ENCODE results near the gene DENND11. TPM values are rescaled to one million over a fixed set of nuclear protein-coding genes. Genes with fewer than 3 reads are reported as not detected.

DENND11 gene
- polyA plus RNA-seq (2011; rRNA removed) (11.5 and 16.5 TPM in 2 replicates), polyA plus RNA-seq (2017; fragmentation: RNase III; extraction: RNeasy Plus Mini Kit Qiagen cat#74134 plus additional on column Dnase treatment) (7.1 to 7.6 TPM (median 7.5 TPM) in 3 replicates), polyA minus RNA-seq (2011; rRNA and poly(A)+ RNA removed) (14.3 and 20.5 TPM in 2 replicates)
- polyA plus RNA-seq (2012; cell fraction: cytosol; rRNA removed), result 2.9 and 3.3 TPM in 2 replicates
- 5.8 and 9.6 TPM in 2 replicates for polyA plus RNA-seq (2012; cell fraction: nucleus; rRNA removed)

DNA sequence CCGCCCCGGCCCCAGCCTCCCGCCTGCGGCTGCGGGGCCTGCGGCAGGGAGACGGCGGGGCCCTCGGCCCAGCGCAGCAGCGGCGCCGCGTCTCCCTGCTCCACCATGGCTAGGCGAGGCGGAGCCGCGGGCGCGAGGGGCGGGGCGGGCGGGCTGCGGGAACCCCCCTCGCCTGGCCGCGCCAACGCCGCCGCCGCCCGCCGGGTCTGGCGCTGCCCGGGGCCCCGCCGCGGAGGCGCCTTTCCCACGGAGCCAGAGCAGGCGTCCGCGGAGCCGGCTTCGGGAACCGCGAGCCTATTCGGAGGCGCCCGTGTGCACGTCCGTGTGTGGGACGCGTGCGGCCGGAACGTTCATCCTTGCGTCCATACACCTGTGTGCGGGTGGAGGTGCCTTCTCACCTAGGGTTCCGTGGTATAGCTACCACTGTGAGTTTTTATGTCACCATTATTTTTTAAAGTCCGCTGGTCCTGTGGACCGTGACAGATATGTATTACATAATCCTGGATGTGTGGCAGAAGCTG is at the start of gene DENND11:
TSS of gene DENND11 (minus strand) at position 120 of the 521 bp plus-strand sequence. CDS start at position 107, 13 bp downstream.
- peaks cover 67% of the 10 kb centered on the region for H3K4me1 ChIP-seq
- H3K9me3 ChIP-seq, result no peaks in the 10 kb centered on the region
- H3K4me3 ChIP-seq, result peak within 1 kb of the TSS; percentile 85
- ChIA-PET CTCF (interaction anchor here (0.7 to 3.0 kb wide), 9 partner anchors 16 to 84 kb away, joined by 3 to 21 read pairs (median 3); partner anchors contain the start of gene SSBP1), POLR2A (interaction anchor here (2.5 kb wide), 1 partner anchor 36 kb away, joined by 16 read pairs; the partner anchor contains the start of gene SSBP1)
- 1% methylated on average over 38 of the region's 62 CpGs for WGBS (ENCODE audit: missing lambda C conversion rate)
- TF ChIP-seq JUN (IDR thresholded peaks at IDR 0.05), result peak in 1 of 2 experiments; percentile 41; a peak in 1 of 5 replicates
- peak; percentile 34; the same call in 1 of the 2 replicates for TF ChIP-seq POLR2A (IDR thresholded peaks at IDR 0.05; ENCODE audit: low read length)
- TF ChIP-seq ZC3H11A (IDR thresholded peaks at IDR 0.05), result no peak
- FAIRE-seq, result no peak
- peak; percentile 70 to 85 for ATAC-seq
- H3K27ac ChIP-seq, result peak within 1 kb of the TSS; percentile 85 to 95
- peak within 1 kb of the TSS; percentile 88 for H3K4me2 ChIP-seq
- DNase-seq (ENCODE audit: low read depth in 1 of 2, low spot score in 1 of 2), result peak in 1 of 2 experiments; percentile 37

GRCh38 chr7:141748396-141748795 is 46.4 kb upstream of the DENND11 start:
- peaks cover 50% of the 10 kb centered on the region for H3K9me3 ChIP-seq
- no peak overlapping the region for H3K27ac ChIP-seq
- no peak overlapping the region for H3K4me3 ChIP-seq
- DNase-seq (ENCODE audit: low read depth in 1 of 2, low spot score in 1 of 2) (no peak), FAIRE-seq (no peak), ATAC-seq (no peak)
- ChIA-PET POLR2A (interaction anchor here (0.9 kb wide), 1 partner anchor 10 kb away, joined by 8 read pairs; the partner anchor contains the start of gene SSBP1), CTCF (interaction anchor here (1.2 to 4.6 kb wide), 2 partner anchors 10 to 37 kb away, joined by 5 to 29 read pairs; partner anchors contain the start of gene SSBP1)
- WGBS (ENCODE audit: missing lambda C conversion rate), result 84% methylated on average over 2 of the region's 2 CpGs
- TF ChIP-seq CBX2 (IDR thresholded peaks at IDR 0.05; ENCODE audit: borderline replicate concordance, low read depth) (no peak), ZNF302 (CRISPR knock-in tag; IDR thresholded peaks at IDR 0.05) (no peak), EP300 (IDR thresholded peaks at IDR 0.05) (no peak), JUN (IDR thresholded peaks at IDR 0.05) (no peak), ZSCAN20 (CRISPR knock-in tag; IDR thresholded peaks at IDR 0.05) (no peak), EHMT2 (IDR thresholded peaks at IDR 0.05; ENCODE audit: low read depth) (no peak), POLR2AphosphoS2 (conservative IDR thresholded peaks at IDR 0.05; ENCODE audit: low read length) (no peak), CBX8 (IDR thresholded peaks at IDR 0.05) (no peak), ESRRA (IDR thresholded peaks at IDR 0.05; ENCODE audit: borderline replicate concordance, low read length) (no peak)
- H3K4me2 ChIP-seq, result no peak overlapping the region
- H3K4me1 ChIP-seq, result no peaks in the 10 kb centered on the region

DNA sequence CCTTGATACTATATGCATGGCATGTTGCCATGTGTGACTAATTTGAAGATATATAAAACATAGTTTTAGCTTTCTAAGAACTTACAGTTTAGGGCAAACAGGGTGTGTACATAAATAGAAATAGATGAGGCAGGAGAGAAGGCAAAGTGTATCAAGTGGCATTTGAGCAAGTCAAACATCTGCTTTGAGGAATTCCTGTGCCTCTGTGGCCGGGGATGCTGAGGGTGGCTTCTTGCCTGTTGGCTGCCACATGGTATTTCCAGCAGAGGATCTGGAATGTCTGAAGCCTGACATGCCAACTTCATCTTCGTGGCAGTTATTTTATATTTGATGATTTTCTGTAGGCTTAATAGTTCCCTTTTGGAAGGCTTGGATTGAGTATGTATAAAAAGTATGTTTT is 42.2 kb upstream of the DENND11 start:
- CTCF ChIA-PET, result no interaction called here

DNA sequence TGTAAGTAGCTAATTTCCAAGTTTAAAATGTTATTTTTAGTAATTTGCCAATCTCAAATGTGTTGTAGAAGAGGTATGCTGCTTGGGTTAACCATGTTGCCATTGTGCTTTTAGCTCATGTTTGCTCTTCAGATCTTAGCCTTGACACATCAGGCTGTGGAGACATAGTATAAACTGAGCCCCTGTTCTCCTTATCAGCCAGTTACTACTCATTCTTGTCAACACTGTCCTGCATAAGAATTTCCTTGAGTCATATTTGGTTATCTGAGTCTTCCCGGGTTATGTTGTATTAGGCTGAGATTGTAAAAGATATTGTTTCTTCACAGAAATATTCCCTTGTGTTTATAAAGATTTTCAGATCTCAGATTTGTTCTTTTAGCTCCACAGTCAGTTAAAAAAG is 40.3 kb upstream of the DENND11 start:
- Histone ChIP-seq H3K4me3 (no peak overlapping the region), H3K9me3 (no peaks in the 10 kb centered on the region), H3K27ac (no peak overlapping the region), H3K4me2 (no peak overlapping the region), H3K4me1 (peaks cover 15% of the 10 kb centered on the region; the same call in 2 of the 3 replicates)
- 40% methylated on average over 1 of the region's 1 CpG for WGBS (ENCODE audit: missing lambda C conversion rate)
- ChIA-PET POLR2A (no interaction called here), CTCF (interaction anchor here (0.8 to 0.9 kb wide), 2 partner anchors 15 to 40 kb away, joined by 3 to 4 read pairs; no protein-coding TSS in a partner anchor)
- TF ChIP-seq KDM1A (IDR thresholded peaks at IDR 0.05; ENCODE audit: low read depth) (no peak), FOSL2 (IDR thresholded peaks at IDR 0.05) (no peak), FOSL2 (CRISPR knock-in tag; IDR thresholded peaks at IDR 0.05) (no peak), ZC3H11A (IDR thresholded peaks at IDR 0.05) (no peak), ESRRA (IDR thresholded peaks at IDR 0.05; ENCODE audit: borderline replicate concordance, low read length) (no peak), RARB (CRISPR knock-in tag; IDR thresholded peaks at IDR 0.05) (no peak), NFE2L2 (conservative IDR thresholded peaks at IDR 0.05; ENCODE audit: low read length) (no peak), SREBF2 (IDR thresholded peaks at IDR 0.05) (no peak), ZFP36 (IDR thresholded peaks at IDR 0.05; ENCODE audit: borderline replicate concordance, partially characterized antibody) (no peak), PBX3 (IDR thresholded peaks at IDR 0.05) (no peak), CBX8 (IDR thresholded peaks at IDR 0.05) (no peak), HOXA7 (CRISPR knock-in tag; IDR thresholded peaks at IDR 0.05) (no peak), HEYL (CRISPR knock-in tag; IDR thresholded peaks at IDR 0.05) (no peak)
- TF ChIP-seq, protein P1, sequence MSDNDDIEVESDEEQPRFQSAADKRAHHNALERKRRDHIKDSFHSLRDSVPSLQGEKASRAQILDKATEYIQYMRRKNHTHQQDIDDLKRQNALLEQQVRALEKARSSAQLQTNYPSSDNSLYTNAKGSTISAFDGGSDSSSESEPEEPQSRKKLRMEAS (IDR thresholded peaks at IDR 0.05), result no peak
- no peak for ATAC-seq
- FAIRE-seq, result no peak
- DNase-seq (ENCODE audit: low read depth in 1 of 2, low spot score in 1 of 2), result no peak

More for the DNA sequence above, 42.2 kb upstream of the DENND11 start:
- Histone ChIP-seq H3K9me3 (peaks cover 8% of the 10 kb centered on the region), H3K4me1 (peaks cover 13% of the 10 kb centered on the region; the same call in 2 of the 3 replicates), H3K4me2 (no peak overlapping the region), H3K4me3 (no peak overlapping the region), H3K27ac (no peak overlapping the region)
- FAIRE-seq (no peak), DNase-seq (ENCODE audit: low read depth in 1 of 2, low spot score in 1 of 2) (no peak), ATAC-seq (no peak)
- 63% methylated on average over 2 of the region's 2 CpGs for WGBS (ENCODE audit: missing lambda C conversion rate)
- POLR2A ChIA-PET, result no interaction called here
- TF ChIP-seq PBX3 (IDR thresholded peaks at IDR 0.05), result no peak

All from A549 (cell line).